HepG2 (cell line): Measurements from ENCODE around the gene COL4A2. TPM values are rescaled to one million over a fixed set of nuclear protein-coding genes. Genes with fewer than 3 reads are reported as not detected.

Source experiments
- ATAC-seq: fragments of 200-7000 bp; cut with Tn5 transposase; 3 replicates; pipeline ENCODE4 v1.9.1; 2020; ENCODE audit warnings: mild to moderate bottlenecking, moderate library complexity
- BruUV-seq: library from RNA; stranded (reverse); fragments of 400-500 nt; replicated peaks from 2 replicates; lab custom pipeline; 2021; lab: Mats Ljungman, UMichigan
- CTCF ChIA-PET: fragments of 300-600 bp; formaldehyde crosslinking; extraction: SDS; loops from one replicate; lab custom pipeline; 2021; ENCODE audit warnings: low total read pairs, inconsistent platforms, low intra/inter-chr PET ratio; lab: Yijun Ruan, JAX
- POLR2A ChIA-PET: fragments of 350-600 bp; sonication (Branson Sonifier 250); formaldehyde crosslinking; loops from one replicate; lab custom pipeline; 2020; ENCODE audit warnings: antibody characterized with exemption, inconsistent platforms; lab: Yijun Ruan, JAX
- DNase-seq: peaks from one replicate; pipeline ENCODE4 v3.0.0-alpha.2; 2015; ENCODE audit warnings: low spot score
- FAIRE-seq: peaks from 3 replicates; lab custom pipeline; 2011; peaks lifted over from hg19 to GRCh38; lab: Jason Lieb, UNC
- H2AFZ ChIP-seq: one replicate; pipeline ENCODE4 v1.6.1; 2011; ENCODE audit warnings: low read length, inconsistent platforms
- H3K27ac ChIP-seq: fragments of 300-600 bp; 3 replicates; pipeline ENCODE4 v1.8.0; 2011; ENCODE audit warnings: mixed run types, mild to moderate bottlenecking, mixed read lengths, low read length, inconsistent platforms; ENCODE audit not compliant: insufficient read depth; ENCODE audit errors: extremely low read length
- H3K27me3 ChIP-seq, 2 experiments: fragments of 200-600 bp in 1 of 2; 2 replicates in 1 of 2; 3 replicates in 1 of 2; pipeline versions ENCODE4 v1.6.0 to v1.8.0; 2011; ENCODE audit warnings: low read length in 2 of 2, mild to moderate bottlenecking in 2 of 2, moderate library complexity in 2 of 2, inconsistent platforms in 1 of 2; ENCODE audit not compliant: insufficient read depth in 2 of 2, control insufficient read depth in 1 of 2
- H3K36me3 ChIP-seq, 2 experiments: fragments of 200-600 bp in 1 of 2; replicated peaks in 1 of 2; 2 replicates in 1 of 2; 3 replicates in 1 of 2; pipeline versions ENCODE4 v1.5.1 to v1.8.0; 2011; ENCODE audit warnings: low read length in 2 of 2, inconsistent platforms in 1 of 2; ENCODE audit not compliant: insufficient read depth in 2 of 2, control insufficient read depth in 1 of 2
- H3K4me1 ChIP-seq: 2 replicates; pipeline ENCODE4 v1.5.1; 2012; ENCODE audit warnings: low read length, inconsistent platforms; ENCODE audit not compliant: insufficient read depth
- H3K4me2 ChIP-seq: 2 replicates; pipeline ENCODE4 v1.6.0; 2011; ENCODE audit warnings: low read depth, low read length, inconsistent platforms
- H3K4me3 ChIP-seq, 3 experiments: fragments of 200-600 bp in 1 of 3; sonication (generic), shearing (Covaris generic) in 1 of 3; replicated peaks in 1 of 3; 2 replicates each; pipeline ENCODE4 v1.5.1; 2011 to 2016; ENCODE audit warnings: low read length in 3 of 3, inconsistent platforms in 2 of 3, low read depth in 2 of 3, mild to moderate bottlenecking in 2 of 3, control low read depth in 1 of 3, mixed read lengths in 1 of 3; ENCODE audit not compliant: insufficient read depth in 1 of 3
- H3K79me2 ChIP-seq: one replicate; pipeline ENCODE4 v1.6.1; 2011; ENCODE audit warnings: low read length, inconsistent platforms; ENCODE audit not compliant: insufficient read depth
- H3K9ac ChIP-seq: 2 replicates; pipeline ENCODE4 v1.6.0; 2011; ENCODE audit warnings: mild to moderate bottlenecking, low read depth, low read length, inconsistent platforms; ENCODE audit not compliant: insufficient read depth
- H3K9me3 ChIP-seq: 2 replicates; pipeline ENCODE4 v1.5.1; 2012; ENCODE audit warnings: mild to moderate bottlenecking, low read length
- H4K20me1 ChIP-seq: 2 replicates; pipeline ENCODE4 v1.6.0; 2011; ENCODE audit warnings: inconsistent platforms, mild to moderate bottlenecking, low read length, moderate library complexity; ENCODE audit not compliant: insufficient read depth
- FOSL2 ChIP-seq: sonication (generic); formaldehyde crosslinking; IDR thresholded peaks from 2 replicates; pipeline ENCODE4 v1.4.0; 2020; ENCODE audit warnings: missing genetic modification reagents
- HBP1 ChIP-seq: IDR thresholded peaks from 2 replicates; pipeline ENCODE4 v1.6.1; 2016; ENCODE audit warnings: low read depth, control low read depth
- LRRFIP1 ChIP-seq: sonication (generic); formaldehyde crosslinking; conservative IDR thresholded peaks from 2 replicates; pipeline ENCODE4 v1.4.0; 2020; ENCODE audit warnings: missing genetic modification reagents
- ZNF329 ChIP-seq: sonication (generic); formaldehyde crosslinking; IDR thresholded peaks from 2 replicates; pipeline ENCODE4 v1.9.0; 2021; ENCODE audit warnings: low read depth, mild to moderate bottlenecking, missing genetic modification reagents
- ZNF878 ChIP-seq: sonication (generic); formaldehyde crosslinking; IDR thresholded peaks from 2 replicates; pipeline ENCODE4 v1.8.1; 2023; ENCODE audit warnings: mild to moderate bottlenecking, missing genetic modification reagents, moderate library complexity
- WGBS: methylation state at CpG from one replicate; pipeline ENCODE4 v1.1.6; 2017; ENCODE audit warnings: low lambda C conversion rate; 5-methylcytosine and 5-hydroxymethylcytosine counted together
- in situ Hi-C: cut with HindIII; loops from 2 replicates; pipeline ENCODE4 v1.10.0; 2017; ENCODE audit warnings: low pct_unique_long_range_greater_than_20kb; ENCODE audit not compliant: extremely low pct_ligation_motif_present
- intact Hi-C: fragments of 100-400 bp; cut with micrococcal nuclease; formaldehyde crosslinking; loops from one replicate; pipeline ENCODE4 v1.10.0; 2022; ENCODE audit not compliant: unreplicated experiment
- polyA plus RNA-seq, 8 experiments: library from polyadenylated mRNA; depleted of rRNA in 3 of 8; stranded (reverse) in 7 of 8; unstranded in 1 of 8; fragments of >200 nt; fragmentation: Illumina TruSeq in 4 of 8; extraction: Trizol in 4 of 8; gene quantifications; 2 replicates each; pipeline versions ENCODE4 v1.2.1 to v1.2.3, GENCODE V29; 2011 to 2016; ENCODE audit warnings: low read depth in 4 of 8, missing spikeins in 1 of 8, mixed read lengths in 1 of 8; ENCODE audit not compliant: insufficient read depth in 1 of 8
- total RNA-seq, 5 experiments: library from RNA; depleted of rRNA; stranded (reverse); fragments of >200 nt; fragmentation: Illumina TruSeq; extraction: Trizol; gene quantifications; 2 replicates each; pipeline ENCODE4 v1.2.3, GENCODE V29; 2016; ENCODE audit warnings: low read depth in 1 of 5

The COL4A2 gene
- total and polyA plus RNA-seq, 2 of the 13 experiments (the other 11 are each of a cell fraction or from before 2014, with no cell fraction given) = 0.22 to 1.9 TPM

- no peaks in the 10 kb centered on the region for H3K36me3 ChIP-seq
- H3K4me2 ChIP-seq = no peak overlapping the region
- H2AFZ ChIP-seq = no peak overlapping the region
- peak; percentile 57; the same call in 2 of the 3 replicates for ATAC-seq
- H3K4me3 ChIP-seq = no peak overlapping the region
- BruUV-seq = no TSS peak
- no peaks in the 10 kb centered on the region for H3K9me3 ChIP-seq
- in situ Hi-C loops = loop anchor here (25.0 kb wide), 1 partner anchor 1457 kb away; no protein-coding TSS in a partner anchor
- ChIA-PET CTCF (no interaction called here), POLR2A (no interaction called here)
- peak; percentile 14 for DNase-seq
- TF ChIP-seq FOSL2 (CRISPR knock-in tag) = peak; percentile 29; the same call in 1 of the 2 replicates
- no peak for TF ChIP-seq ZNF878 (CRISPR knock-in tag)
- no peak for TF ChIP-seq ZNF329 (CRISPR knock-in tag)
- TF ChIP-seq LRRFIP1 (CRISPR knock-in tag) = no peak
- TF ChIP-seq HBP1 = no peak
- peaks cover 0 to 34% of the 10 kb centered on the region in 2 experiments; a peak in 2 of 5 replicates for H3K27me3 ChIP-seq
- intact Hi-C loops = no loop called here
- H3K27ac ChIP-seq = no peak overlapping the region
- no peaks in the 10 kb centered on the region for H4K20me1 ChIP-seq
- FAIRE-seq = no peak
- H3K9ac ChIP-seq = no peak overlapping the region
- no peaks in the 10 kb centered on the region for H3K4me1 ChIP-seq
- 40% methylated on average over 14 of the region's 14 CpGs for WGBS
- H3K79me2 ChIP-seq = no peaks in the 10 kb centered on the region
Observed at GRCh38 chr13:110419381-110419791, 112.3 kb downstream of the COL4A2 start.
